ENCODE data around the gene RAD51B. TPM values are rescaled to one million over a fixed set of nuclear protein-coding genes. Genes with fewer than 3 reads are reported as not detected.

Gene RAD51B
- total and polyA plus RNA-seq, 9 of the 15 experiments (the other 6 are each of a cell fraction or from before 2014, with no cell fraction given) = 8.5 to 17.3 (median 11.3) TPM

- DNase-seq (ENCODE audit: extremely low read depth in 1 of 4, low spot score in 3 of 4) (no peak), FAIRE-seq (no peak), ATAC-seq (no peak)
- in situ Hi-C loops (cut with MboI) (no loop called here), intact Hi-C loops (cut with micrococcal nuclease) (no loop called here)
- no peaks in the 10 kb centered on the region for H3K36me3 ChIP-seq (ENCODE audit: control insufficient read depth, insufficient read depth, low read length)
- no peak overlapping the region for H3K4me3 ChIP-seq
- no peaks in the 10 kb centered on the region for H3K27me3 ChIP-seq (ENCODE audit: control insufficient read depth in 2 of 2, insufficient read depth in 2 of 2, low read length in 2 of 2)
- 86% methylated on average over 1 of the region's 1 CpG for WGBS (ENCODE audit: insufficient coverage, low coverage, missing lambda C conversion rate)
- H3K79me2 ChIP-seq (ENCODE audit: control insufficient read depth, insufficient read depth, low read length) = no peaks in the 10 kb centered on the region
- H3K9me1 ChIP-seq (ENCODE audit: control insufficient read depth, insufficient read depth, low read length) = no peaks in the 10 kb centered on the region
- H3K4me2 ChIP-seq (ENCODE audit: insufficient read depth, low read length) = peak overlapping the region; percentile 59; the same call in 1 of the 2 replicates
- ChIA-PET CTCF (ENCODE audit: low intra/inter-chr PET ratio) (no interaction called here), POLR2A (interaction anchor here (0.6 to 2.4 kb wide), 2 partner anchors 9 to 28 kb away, joined by 3 to 8 read pairs; no protein-coding TSS in a partner anchor)
- H2AFZ ChIP-seq (ENCODE audit: low read depth, low read length) = peak overlapping the region; percentile 86
- TF ChIP-seq ZNF41 (CRISPR knock-in tag; conservative IDR thresholded peaks at IDR 0.05) (no peak), WHSC1 (IDR thresholded peaks at IDR 0.05; ENCODE audit: low read length) (no peak), CREB3L1 (IDR thresholded peaks at IDR 0.05; ENCODE audit: borderline replicate concordance, low read depth) (0 out of 2 replicates have a peak, but pooled peaks have one; percentile 12), ZBED1 (IDR thresholded peaks at IDR 0.05) (no peak)
- TF ChIP-seq, protein P1, sequence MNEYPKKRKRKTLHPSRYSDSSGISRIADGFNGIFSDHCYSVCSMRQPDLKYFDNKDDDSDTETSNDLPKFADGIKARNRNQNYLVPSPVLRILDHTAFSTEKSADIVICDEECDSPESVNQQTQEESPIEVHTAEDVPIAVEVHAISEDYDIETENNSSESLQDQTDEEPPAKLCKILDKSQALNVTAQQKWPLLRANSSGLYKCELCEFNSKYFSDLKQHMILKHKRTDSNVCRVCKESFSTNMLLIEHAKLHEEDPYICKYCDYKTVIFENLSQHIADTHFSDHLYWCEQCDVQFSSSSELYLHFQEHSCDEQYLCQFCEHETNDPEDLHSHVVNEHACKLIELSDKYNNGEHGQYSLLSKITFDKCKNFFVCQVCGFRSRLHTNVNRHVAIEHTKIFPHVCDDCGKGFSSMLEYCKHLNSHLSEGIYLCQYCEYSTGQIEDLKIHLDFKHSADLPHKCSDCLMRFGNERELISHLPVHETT (CRISPR knock-in tag; conservative IDR thresholded peaks at IDR 0.05 in 1 of 2, IDR thresholded peaks at IDR 0.05 in 1 of 2) = 0 out of 4 replicates have a peak, but pooled peaks of 1 of the 2 experiments have one; percentile 12
- no TSS peak for BruUV-seq (replicated peaks)
- H3K4me1 ChIP-seq (replicated peaks in 1 of 2; ENCODE audit: control insufficient read depth in 2 of 2, insufficient read depth in 2 of 2, low read length in 2 of 2) = peaks cover 0 to 7% of the 10 kb centered on the region in 2 experiments; a peak in 2 of 5 replicates
- no peaks in the 10 kb centered on the region for H4K20me1 ChIP-seq (replicated peaks; ENCODE audit: control insufficient read depth, insufficient read depth, low read length)
- H3K27ac ChIP-seq (ENCODE audit: extremely low read depth, low read depth, low read length) = peak overlapping the region; percentile 67; the same call in 2 of the 3 replicates
- no peak overlapping the region for H3K9ac ChIP-seq (ENCODE audit: insufficient read depth in 1 of 2, low read depth in 2 of 2, low read length in 2 of 2)
- H3K9me3 ChIP-seq (replicated peaks; ENCODE audit: control insufficient read depth, insufficient read depth, low read depth, low read length) = no peaks in the 10 kb centered on the region
Measured at GRCh38 chr14:68377006-68377405, 557.4 kb downstream of the RAD51B start.

Data from K562 (cell line).